HG02588 (cell line): ENCODE data around the gene CHMP3.
"Not testable (repeated sequence)": the region's sequence is repeated elsewhere in the genome, so short reads cannot be mapped to it uniquely, and the experiment has no call there.

Source experiments
- ATAC-seq: cut with Tn5 transposase; IDR thresholded peaks from one replicate; pipeline ENCODE4 v1.9.1; 2021; ENCODE audit warnings: mild to moderate bottlenecking, moderate library complexity; ENCODE audit not compliant: unreplicated experiment

The CHMP3 gene

DNA sequence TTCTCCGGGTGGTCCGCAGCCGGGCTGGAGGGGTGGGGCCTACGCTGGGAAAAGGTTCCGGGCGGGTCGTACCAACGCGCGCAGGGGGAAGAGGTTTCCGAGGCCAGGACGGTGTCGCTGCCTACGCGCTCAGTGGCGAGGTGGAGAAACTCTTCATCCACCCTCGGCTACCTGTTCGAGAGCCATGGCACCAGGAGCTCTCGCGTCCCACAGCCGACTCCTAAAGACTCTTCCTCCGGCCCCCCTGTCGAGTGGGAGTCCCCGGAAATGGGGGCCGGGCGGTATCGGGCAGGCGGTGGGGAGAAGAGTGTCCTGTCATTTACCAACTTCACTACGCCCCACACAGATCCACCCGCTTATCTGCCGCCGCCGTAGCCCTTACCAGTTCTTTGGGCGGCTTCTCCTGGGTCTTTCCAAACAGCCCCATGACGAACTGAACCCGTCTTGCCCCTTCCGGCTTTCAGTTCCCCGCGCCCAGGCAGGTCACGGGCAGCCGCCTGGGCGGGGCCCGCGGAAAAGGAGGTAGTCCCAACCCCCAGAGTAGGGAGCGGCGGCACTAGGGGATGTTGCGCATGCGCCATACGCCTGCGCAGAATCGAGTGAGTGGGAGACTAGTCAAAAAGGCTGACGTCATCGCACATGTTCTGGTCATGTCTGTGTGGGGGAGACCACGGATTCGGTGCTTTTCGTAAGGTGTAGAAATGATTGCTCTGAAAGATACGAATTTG, at the start of gene CHMP3:
CHMP3 (minus strand) TSS at position 522 of the 728 bp plus-strand sequence; CDS start at position 427, 95 bp downstream.
- peak; percentile 88 for ATAC-seq

DNA sequence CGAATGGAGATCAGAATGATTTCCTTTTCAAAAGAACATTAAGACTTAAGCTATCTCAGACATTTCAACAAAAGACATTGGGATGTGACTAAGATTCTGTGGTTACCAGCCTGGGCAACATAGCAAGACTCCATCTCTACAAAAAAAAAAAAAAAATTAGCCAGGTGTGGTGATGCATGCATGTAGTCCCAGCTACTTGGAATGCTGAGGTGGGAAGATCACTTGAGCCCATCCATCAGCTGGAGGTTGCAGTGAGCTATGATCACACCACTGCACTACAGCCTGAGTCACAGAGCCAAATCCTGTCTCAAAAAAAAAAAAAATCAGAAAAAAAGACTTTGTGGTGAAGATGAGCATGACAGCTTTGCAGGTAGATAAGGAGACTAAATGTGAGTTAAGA, 47.6 kb upstream of the CHMP3 start:
- no peak for ATAC-seq

DNA sequence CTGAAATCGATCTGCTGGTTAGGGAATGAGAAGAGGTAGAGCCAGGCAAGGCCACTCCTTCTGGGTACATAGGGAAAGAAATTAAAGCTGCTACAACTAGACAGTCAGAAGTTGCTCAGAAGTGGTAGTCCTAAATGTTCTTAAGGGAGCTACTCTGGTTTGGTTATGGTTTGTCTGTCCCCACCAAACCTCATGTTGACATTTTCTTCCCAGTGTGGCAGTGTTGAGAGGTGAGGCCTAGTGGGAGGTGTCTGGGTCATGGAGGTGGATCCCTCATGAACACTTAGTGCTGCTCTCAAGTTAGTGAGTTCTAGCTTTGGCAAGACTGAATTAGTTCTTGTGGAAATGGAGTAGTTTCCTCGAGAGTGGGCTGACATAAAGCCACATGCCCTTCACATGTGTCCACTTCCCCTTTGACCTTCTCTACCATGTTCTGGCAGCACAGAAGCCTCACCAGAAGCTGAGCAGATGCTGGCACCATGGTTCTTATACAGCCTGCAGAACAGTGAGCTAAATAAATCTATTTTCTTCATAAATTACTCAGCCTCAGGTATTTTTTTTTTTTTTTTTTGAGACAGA, 45.7 kb upstream of the CHMP3 start:
- no peak for ATAC-seq

DNA sequence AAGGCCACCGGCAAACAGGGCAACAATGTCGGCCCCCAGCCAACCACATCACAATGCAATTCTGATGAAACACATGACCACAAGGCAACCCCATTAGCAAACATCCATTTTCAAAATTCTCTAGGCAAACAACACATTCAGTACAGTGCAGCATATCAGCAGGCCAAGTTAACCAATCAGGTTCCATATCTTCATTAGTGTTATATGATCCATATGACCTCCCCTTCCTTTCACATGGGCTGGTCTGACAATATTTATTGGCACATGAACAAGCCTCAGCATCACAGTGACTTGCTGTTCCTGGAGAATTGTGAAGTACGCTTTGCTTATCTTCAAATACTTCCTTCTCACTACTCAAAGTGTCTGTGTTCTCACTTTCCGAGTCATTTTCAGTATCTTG, 40.7 kb upstream of the CHMP3 start:
- ATAC-seq: no peak

DNA sequence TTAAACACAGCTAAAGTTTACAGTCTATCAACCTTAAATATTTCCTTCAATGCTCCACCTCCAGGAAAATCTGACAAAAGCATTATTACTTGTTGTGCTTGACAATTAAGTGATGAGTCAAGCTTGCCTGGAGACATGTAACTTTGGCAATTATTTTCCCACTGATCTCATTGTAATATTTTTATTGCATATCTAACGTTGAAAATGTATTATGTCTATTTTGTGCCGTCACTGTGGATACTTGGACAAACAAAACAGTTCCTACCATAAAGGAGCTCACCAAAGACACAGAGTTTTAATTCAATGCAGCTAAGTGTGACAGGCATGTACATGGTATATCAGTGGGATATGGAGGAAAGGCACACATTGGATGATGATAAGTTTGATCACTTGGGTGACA, 35.7 kb upstream of the CHMP3 start:
- no peak for ATAC-seq

DNA sequence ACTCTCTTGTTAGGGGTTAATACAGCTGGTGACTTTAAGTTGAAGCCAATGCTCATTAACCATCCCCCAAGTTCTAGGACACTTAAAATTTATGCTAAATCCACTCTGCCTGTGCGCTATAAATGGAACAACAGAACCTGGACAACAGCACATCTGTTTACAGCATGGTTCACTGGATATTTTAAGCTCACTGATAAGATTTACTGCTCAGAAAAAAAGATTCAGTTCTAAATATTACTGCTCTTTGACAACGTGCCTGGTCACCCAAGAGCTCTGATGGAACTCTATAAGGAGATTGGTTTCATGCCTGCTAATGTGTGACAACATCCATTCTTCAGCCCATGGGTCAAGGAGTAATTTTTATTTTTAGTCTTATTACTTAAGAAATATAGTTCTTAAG, 32.9 kb upstream of the CHMP3 start:
- no peak for ATAC-seq

DNA sequence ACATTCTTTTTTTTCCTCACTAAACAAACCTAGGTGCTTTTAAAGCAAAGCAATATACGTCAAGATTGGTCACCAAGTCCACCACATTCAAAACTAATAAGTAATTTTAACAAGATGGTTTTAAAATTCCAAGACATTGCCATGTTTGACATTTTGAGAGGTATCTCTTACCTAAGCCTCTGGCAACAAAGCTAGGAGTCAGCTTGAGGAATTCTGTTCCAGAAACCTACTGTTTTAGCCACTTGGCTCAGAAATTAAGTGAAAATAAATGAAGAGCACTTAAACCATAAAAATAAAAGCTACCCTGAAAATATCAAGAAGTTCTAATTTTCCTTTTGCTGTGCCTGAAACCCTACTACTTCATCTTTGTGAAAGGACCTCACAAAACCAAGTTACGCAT, 30.0 kb upstream of the CHMP3 start:
- ATAC-seq: no peak

DNA sequence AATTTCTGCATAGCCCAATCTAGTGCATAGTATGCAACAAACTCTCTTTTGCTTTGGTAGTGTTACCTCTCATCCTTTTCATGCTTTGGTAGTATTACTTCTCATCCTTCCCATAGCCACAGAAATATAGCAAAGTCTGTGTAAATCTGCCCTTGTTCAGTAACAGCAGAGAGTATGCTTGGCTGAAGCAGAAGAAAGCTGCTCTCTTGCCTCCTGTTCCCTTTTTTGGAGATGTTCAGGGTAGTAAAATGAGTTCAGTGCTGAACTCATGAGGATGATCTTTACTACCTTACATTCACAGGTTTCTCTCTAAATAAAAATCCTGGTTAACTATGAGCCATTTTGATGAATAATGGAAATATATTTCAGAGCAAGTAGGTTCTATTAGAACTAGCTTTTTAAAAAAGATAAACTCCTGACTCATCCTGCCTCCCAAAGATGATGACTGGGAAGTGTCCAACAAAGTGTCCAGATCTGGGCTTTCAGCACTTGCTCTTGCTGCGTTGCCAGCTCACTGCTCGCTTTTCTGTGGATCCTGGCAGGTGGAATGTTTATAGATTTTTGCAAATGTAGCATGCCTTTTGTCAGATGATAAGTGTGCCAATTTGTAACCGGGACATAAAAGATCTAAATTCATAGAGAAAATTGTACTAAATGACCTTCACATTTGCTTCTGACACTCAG, 29.4 kb upstream of the CHMP3 start:
- ATAC-seq: no peak

DNA sequence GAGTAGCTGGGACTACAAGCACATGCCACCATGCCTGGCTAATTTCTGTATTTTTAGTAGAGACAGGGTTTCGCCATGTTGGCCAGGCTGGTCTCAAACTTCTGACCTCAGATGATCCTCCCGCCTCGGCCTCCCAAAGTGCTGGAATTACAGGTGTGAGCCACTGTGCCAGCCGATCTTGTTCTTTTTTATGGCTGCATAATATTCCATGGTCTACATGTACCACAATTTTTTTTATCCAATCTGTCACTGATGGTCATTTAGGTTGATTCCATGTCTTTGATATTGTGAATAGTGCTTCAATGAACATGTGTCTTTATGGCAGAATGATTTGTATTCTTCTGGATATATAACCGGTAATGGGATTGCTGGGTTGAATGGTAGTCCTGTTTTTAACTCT, 26.5 kb upstream of the CHMP3 start:
- not testable (repeated sequence) for ATAC-seq

DNA sequence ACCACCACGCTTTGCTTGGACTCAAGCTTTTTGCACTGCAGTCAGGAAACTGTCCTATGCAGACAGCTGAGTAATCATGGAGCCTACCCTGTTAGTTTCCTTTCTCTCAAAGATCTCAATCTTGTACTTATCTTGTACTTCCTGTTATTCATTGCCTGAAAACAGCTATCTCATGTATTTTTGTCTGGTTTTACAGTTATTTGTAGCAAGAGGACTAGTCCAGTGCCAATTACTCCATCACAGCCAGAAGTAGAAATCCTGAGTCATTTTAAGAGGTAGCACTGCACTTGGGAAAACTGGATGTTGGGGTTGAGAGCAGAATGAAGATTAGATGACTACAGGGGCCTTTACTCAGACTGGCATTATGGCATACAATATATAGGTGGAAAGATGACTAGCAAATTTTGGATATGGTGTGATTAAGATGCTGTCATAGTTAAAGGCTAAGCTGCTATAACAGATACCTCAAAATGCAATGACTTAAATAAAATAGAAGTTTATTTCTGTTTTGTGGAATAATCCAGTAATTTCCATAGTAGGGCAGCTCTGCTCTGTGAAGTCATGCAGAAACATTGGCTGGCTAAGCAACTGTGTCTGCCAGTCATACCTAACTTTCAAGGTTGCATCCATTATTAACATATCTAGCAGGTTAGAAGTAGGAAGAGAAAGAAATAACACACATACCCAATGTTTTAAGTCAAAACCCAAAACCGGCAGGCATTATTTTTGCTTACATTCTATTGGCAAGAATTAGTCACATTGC, 21.1 kb upstream of the CHMP3 start:
- ATAC-seq: no peak

DNA sequence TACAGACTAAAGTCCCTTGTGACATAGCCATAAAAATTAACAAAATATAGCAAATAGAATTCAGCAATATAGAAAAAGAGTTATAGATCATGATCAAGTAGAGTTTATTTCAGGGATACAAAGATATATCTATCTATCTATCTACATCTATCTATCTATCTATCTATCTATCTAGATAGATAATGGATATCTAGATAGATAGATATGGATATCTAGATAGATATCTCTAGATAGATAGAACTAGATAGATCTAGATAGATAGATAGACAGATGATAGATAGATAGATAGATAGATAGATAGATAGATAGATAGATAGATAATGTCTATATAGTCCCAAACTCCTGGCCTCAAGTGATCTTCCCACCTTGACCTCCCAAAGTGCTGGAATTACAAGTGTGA, 17.3 kb upstream of the CHMP3 start:
- no peak for ATAC-seq

DNA sequence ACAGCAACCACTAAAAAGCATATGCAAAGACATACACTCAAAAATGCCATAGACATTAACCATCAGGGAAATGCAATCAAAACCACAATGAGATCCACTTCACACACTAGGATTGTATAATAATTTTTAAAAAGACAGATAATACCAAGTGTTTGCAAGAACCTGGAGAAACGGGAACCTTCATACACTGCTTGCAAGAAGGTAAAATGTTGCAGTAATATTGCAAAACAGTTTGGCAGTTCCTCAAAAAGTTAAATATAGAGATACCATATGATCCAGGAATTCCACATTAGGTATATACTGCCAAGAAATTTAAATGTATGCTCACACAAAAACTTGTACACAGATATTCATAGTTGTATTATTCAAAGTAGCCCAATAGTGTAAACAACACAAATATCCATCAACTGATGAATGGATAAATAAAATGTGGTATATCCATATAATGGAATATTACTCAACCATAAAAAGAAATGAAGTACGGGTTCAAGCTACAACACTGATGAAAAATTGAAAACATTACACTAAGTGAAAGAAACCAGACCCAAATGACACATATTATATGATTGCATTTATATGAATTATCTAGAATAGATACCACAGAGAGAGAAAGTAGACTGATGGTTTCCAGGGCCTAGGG, 14.7 kb upstream of the CHMP3 start:
- ATAC-seq: no peak

DNA sequence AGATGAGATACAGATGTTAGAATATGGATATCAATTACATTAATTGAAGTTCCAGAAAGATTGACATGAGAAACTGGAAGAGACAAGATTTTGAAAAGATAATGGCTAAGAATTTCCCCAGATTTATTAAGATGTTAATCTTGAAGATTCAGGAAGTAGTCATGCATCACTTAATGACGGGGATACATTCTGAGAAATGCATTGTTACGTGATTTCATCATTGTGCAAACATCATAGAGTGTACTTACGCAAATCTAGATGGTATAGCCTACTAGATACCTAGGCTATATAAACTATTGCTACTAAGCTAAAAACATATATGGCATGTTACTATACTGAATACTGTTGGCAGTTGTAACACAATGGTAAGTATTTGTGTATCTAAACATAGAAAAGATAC, 6.8 kb upstream of the CHMP3 start:
- no peak for ATAC-seq

DNA sequence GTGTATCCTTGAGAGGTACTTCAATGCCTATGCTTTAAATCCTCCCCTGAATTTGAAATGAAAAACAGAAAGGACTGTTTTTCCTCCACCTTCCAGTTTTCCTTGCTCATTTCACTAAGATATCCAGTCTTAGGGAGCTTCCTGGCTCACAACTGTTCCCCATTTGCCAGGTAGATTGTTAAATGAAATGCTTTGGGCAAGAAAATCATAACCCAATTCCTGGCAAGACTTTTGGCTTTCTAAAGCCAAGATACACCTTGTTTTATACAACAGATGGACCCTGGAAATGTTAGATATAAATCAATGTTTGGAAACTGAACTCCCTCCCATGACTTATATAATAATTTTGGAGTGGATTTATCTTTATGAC, 3.6 kb upstream of the CHMP3 start:
- no peak for ATAC-seq

DNA sequence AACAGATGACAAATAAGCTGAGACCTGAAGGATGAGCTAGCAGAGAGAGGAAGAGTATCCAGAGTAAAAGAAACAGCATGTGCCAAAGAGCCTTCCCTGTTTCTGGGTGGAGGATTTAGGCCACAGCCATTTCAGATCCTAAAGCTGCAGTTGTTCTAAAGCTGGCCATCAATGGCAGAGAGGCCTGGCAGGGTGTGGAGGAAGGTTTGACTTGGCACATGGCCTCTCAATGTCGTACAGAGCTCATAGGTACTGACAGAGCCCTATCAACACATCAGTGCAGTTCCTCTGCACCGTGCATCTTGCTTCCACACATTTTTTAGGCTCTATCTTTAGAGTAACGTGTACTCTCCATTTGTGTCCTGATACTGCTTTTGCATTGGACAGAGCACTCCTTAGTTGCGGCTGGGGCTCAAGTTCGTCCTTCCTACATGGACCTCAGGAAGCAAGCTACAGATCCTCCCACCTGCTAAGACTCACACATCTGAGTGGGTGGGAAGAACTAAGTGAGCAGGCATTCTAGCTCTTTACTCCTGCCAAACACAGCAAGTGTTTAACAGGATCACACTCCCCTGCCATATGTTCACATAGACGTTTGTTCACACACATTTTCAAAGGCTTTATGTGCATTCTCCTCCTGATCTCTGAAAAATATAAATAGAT, 3.0 kb upstream of the CHMP3 start:
- no peak for ATAC-seq

DNA sequence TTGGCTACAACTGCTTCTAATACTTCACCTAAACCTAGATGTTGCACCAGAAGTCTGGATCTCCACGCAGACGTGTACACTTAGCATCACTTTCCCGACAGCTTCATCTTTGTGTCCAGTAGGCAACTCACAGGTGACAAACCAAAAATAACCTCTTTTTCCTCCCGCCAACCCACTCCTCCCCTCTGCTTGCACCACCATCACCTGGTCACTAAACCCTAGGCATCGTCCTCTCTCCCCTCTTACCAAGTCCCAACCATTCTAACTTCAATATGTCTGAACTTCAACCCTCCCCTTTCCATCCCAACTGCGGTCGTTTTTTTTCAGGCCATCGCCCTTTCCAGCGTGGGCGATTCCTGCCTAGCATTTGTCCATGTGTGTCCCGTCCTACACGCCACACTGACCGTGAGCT, 413 bp upstream of the CHMP3 start:
- ATAC-seq: no peak

DNA sequence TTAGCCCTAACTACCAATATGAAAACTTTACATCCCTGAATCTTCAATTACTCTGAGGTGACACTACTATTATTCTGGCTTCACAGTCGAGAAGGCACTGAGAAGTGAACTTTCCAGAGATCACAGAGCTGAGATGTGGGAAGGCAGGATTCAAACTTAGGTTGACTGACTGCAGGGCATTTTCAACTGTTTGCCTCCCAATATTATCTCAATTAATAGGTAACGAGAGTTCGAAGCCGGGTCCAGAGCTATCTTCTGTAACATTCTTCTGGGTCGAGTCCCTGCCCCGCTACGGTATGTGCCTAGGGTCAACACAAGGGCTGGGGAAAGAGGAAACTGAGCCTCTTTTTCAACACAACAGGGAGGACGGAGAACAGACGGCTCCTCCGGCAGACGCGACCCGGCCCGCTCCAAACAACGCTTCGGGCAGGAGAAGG, 740 bp downstream of the CHMP3 start:
- ATAC-seq: no peak

DNA sequence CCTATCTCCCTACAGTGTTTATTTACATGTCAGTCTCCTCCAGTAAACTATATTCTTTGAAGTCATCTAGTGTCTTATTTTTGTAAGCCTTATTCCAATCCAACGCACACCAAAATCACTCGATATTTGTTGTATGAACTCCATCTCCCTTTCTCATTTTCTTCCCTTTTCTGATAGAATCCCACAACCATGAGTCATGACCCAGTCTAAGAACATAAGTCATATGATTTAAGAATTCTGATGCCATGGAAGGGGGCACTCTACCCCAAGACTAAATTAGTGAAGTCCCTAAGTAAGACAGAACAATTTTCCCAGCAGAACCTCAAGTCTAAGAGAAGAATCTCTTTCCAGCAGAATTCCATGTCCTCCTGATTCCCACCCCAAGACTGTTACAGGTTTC, 5.4 kb downstream of the CHMP3 start:
- ATAC-seq: no peak

DNA sequence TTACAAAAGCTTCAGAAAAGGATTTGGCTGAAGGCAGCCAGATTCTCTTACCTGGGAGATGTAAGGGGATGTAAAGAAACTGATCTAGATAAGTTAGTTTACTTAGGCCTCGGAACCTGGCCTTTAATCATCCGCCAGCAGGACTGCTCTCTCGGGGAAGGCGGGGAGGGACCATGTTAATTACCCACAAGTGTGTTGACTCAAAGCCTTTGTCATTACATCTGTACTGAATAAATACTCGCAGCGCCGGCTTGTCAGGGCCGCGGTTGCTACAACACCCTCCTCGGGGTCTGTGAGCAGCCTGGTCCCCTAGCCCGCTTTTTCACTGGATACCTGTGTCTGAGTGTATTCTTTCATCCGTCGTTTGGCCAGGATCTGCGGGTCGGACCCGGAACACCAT, 6.7 kb downstream of the CHMP3 start:
- ATAC-seq: no peak

DNA sequence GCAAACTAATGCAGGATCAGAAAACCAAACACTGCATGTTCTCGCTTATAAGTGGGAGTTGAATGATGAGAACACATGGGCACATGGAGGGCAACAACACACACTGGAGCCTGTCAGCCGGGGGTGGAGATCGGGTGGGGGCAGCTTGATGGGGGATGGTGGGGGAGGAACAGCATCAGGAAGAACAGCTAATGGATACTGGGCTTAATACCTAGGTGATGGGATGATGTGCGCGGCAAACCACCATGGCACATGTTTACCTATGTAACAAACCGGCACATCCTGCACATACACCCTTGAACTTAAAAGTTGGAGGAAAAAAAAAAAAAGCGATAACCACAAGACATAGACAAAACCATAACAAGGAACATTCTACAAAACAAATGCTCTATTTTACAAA, 10.4 kb downstream of the CHMP3 start:
- no peak for ATAC-seq
